Right lobe of liver (tissue), 4 donors: ENCODE results near the gene MYOM1.

Experiments
- POLR2A ChIP-seq: fragments of 450-650 bp; IDR thresholded peaks from one replicate; pipeline ENCODE4 v1.6.1; 2017; ENCODE audit warnings: antibody characterized with exemption, mild to moderate bottlenecking
- TF ChIP-seq, protein P1 (sequence below), 4 donors: fragments of 200-600 bp in 3 of 4; fragments of 450-650 bp in 1 of 4; IDR thresholded peaks; one replicate each; pipeline versions ENCODE4 v1.5.1 to v1.8.0; 2016 to 2022; ENCODE audit warnings: antibody characterized with exemption in 4 of 4, mild to moderate bottlenecking in 2 of 4
- donor health status: DM: no; HTN: no; CAD: no.
- donor health status: DM: no; HTN: no; CAD: no.
- donor health status: DM: no; HTN: yes; CAD: no.

DNA sequence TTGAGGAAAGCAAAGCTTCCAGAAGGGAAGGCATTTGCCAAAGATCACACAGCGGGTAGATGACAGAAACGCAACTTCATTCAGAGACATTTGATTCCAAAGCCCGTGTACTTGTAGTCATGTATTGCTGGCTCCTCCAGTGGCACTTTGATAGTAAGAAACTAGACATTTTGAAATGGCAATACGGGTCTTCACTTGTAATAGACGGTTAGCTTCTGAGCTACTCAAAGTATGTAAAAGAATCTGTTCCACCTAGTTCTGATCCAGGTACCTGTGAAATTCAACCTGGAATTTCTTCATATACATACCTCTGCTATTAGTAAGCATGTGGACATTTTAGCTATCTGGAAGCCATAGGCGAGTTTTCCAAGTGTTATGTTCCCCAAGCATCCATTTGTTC is 1.7 kb upstream of the MYOM1 start:
- TF ChIP-seq, protein P1, sequence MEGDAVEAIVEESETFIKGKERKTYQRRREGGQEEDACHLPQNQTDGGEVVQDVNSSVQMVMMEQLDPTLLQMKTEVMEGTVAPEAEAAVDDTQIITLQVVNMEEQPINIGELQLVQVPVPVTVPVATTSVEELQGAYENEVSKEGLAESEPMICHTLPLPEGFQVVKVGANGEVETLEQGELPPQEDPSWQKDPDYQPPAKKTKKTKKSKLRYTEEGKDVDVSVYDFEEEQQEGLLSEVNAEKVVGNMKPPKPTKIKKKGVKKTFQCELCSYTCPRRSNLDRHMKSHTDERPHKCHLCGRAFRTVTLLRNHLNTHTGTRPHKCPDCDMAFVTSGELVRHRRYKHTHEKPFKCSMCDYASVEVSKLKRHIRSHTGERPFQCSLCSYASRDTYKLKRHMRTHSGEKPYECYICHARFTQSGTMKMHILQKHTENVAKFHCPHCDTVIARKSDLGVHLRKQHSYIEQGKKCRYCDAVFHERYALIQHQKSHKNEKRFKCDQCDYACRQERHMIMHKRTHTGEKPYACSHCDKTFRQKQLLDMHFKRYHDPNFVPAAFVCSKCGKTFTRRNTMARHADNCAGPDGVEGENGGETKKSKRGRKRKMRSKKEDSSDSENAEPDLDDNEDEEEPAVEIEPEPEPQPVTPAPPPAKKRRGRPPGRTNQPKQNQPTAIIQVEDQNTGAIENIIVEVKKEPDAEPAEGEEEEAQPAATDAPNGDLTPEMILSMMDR (IDR thresholded peaks at IDR 0.05), result no peak
- no peak for TF ChIP-seq POLR2A
